ENCODE data around the gene PPM1B.
"Not testable (repeated sequence)": the region's sequence is repeated elsewhere in the genome, so short reads cannot be mapped to it uniquely, and the experiment has no call there.

The PPM1B gene

DNA sequence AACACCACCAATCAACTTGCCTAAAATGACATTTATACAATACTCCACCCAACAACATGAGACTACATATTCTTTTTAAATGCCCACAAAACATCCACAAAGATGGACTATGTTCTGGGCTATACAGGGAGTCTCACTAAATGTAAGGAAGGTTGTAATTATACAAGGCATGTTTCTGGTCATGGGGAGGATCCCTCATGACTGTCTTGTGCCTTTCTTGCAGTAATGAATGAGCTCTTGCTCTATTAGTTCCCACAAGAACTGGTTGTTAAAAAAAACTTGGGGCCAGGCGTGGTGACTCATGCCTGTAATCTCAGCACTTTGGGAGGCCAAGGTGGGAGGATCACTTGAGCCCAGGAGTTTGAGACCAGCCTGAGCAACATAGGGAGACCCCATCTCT lies 89.1 kb downstream of the PPM1B start:
- not testable (repeated sequence) for DNase-seq

DNA sequence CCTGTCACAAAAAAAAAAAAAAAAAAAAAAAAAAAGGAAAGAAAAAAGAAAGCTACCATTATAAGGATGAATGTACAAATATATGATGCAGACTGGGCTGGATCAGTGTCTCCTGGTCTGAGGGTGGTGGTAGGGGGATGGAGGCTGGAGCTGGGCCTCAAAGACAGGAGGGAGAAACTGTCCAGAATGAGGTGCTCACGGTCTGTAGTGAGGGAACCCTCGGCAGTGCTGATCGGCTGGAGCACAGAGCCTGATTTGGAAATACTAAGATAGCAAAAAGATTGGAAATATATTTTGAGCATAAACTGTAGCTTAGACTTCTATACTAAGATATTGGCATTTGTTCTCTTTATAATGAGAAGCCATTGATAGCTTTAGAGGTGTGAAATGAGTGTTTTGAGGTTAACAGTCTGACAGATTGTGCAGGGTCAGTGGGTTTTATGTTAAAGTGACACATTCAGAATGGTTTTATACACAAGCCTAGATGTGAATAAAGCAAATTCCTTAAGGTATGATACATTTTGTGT lies 98.7 kb downstream of the PPM1B start:
- no peak for DNase-seq

DNA sequence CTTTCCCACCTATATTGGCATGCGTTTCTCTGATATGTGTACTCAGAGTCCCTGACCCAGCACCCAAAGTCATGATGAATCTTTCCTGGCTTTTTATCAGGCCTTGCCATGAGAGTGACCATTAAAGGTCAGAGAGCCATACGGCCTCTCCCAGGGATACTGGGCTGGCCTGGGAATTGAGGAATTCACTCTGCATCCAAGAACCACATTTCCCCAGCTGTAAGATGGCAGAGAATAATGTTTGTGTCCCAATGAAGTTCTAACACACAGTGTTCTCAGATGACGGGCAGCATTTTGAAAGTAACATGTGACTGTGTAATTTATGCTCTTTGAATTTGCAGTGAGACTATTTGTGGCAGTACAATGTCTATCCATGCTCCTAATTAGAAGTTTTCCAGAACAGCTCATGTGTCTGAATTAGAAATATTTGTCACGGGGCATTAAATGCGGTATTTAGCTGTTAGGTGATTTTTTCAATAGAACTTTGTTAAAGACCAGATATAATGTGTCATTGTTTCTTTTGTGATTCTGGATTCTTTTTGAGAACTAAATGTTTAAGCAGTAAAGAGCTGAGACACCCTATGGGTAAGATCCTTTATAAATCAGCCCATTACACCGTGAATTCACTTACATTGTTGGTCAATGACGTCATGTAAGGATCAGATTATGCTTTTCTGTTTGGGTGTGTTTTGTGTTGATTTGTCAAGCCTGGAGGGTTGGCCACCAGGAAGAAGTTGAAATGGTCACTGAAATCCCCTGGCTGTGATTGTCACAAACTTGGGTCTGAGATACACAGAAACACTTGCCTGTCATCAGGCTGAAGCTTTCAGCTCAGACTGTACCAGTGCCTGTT lies 99.3 kb downstream of the PPM1B start:
- no peak for DNase-seq

DNA sequence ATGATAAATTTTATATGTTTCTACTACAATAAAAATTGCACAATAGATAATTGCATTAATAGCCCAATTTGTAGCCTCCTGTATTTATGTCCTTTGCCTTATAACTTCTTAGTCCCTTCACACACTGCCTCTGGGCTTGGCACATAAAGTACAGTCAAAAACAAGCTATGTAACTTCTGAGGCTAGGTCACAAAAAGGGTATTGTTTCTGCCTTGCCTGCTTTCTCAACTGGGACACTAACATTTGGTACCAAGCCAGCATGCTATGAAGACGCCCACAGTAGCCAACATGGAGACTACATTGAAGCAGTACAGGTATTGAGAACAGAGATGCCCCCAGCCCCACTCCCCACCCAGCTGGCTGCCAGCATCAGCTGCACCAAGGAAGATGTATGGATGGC lies 101.2 kb downstream of the PPM1B start:
- no peak for DNase-seq

DNA sequence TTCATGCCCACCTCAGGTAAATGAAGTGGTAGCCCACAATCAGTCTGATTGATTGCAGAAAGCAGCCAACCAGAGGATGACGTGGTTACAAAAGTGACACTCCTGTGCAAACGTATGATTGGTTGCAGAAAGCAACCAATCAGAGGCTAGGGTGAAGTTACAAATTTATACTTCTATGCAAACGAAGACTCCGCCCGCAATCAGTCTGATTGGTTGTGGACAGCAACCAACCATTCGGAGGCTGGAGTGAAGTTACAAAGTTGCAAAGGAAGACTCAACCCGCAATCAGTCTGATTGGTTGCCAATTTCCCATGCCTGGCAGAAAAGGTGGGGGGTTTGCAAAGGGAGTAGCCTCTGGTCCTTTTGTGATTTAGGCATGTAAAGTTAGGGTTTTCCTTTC lies 102.6 kb downstream of the PPM1B start:
- DNase-seq: no peak

DNA sequence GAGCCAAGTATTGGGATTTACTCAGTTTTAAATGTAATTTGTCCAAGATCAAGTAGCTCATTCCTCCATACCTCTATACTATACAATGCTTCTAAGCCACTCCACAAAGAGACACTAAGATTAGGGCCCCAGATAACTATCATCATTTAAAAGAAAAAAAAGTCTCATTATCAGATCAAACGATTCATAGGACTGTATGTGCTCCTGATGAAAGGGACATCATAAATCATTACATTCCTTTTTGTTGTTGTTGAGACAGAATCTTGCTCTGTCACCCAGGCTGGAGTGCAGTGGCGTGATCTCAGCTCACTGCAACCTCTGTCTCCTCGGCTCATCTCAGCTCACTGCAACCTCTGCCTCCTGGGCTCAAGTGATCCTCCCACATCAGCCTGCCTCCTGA lies 104.4 kb downstream of the PPM1B start:
- no peak for DNase-seq

DNA sequence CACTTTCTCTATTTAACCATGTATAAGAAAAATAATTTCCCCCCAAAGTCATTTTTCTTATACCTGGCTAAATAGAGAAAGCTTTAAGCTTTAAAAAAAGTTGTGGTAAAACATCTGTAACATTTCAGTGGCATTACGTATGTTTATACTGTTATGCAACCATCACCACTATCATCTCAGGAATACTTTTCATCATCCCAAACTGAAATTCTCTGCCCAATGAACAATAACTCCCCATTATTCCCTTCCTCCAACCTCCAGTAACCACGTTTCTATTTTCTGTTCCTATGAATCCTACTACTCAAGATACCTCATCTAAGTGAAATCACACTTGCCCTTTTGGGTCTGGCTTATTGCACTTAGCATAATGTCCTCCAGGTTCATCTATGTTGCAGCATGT lies 104.9 kb downstream of the PPM1B start:
- DNase-seq: no peak

DNA sequence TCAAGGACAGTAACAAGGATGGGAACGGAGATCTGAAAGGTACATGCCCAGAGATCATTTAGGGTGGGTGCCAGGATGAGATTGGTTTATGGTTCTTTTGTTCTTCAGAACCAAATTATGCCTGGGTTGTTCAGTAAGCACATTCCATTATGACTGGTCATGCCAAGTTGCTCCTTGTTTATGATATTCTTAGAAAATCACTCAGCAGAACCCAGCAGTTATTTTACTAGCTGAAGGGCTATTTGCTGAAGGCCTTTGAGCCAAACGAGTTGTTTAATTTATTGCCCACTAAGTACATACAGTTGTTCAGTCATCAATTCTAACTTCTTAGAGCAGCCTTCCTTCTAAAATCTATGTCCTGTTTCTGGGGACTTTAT lies 107.2 kb downstream of the PPM1B start:
- no peak for DNase-seq

DNA sequence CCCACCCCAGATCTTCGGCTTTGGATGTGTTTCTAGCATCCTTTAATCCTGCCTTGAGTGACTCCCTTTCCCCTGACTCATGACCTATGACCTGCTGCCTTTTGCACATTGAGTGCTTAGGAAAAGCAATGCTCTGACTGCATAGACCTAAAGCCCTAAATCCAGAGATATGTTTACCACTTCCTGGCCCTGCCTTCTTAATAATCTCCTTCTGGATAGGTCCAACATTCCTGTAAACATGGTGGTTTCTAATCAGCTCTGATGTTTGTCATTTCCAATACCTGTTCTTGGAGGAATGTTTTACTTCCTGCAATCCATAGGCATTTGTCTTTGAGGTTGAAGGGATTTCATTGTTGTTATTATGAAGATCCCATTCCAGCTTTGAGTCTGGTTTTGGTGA lies 108.9 kb downstream of the PPM1B start:
- no peak for DNase-seq

DNA sequence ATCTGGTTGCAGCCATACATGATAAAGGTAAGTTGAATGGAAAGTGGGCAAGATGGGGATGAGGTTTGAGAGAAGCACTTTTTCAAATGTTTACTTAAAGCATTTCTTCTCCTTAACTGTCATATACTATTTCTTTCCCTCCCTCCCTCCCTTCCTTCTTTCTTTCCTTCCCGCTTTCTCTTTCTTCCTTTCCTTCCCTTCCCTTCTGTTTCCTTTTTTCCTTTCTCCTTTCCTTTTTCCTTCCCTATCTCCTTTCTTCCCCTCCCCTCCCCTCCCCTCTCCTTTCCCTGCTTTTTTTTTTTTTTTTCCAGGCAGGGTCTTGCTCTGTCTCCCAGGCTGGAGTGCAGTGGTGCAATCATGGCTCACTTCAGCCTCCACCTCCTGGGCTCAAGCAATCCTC lies 112.2 kb downstream of the PPM1B start:
- no peak for DNase-seq

All from stimulated activated CD4-positive, alpha-beta T cell treated with anti-CD3 and anti-CD28 coated beads, Interleukin-1b, Interleukin-23, amount 100 ng/mL, for 48 hours (primary cell).